Fibroblast of the aortic adventitia (primary cell): ENCODE measurements around the gene PGAP6. TPM values are rescaled to one million over a fixed set of nuclear protein-coding genes. Genes with fewer than 3 reads are reported as not detected.

Experiments
- DNase-seq: peaks from one replicate; pipeline ENCODE4 v3.0.0-alpha.2; 2010; ENCODE audit warnings: low read depth
- H3K4me3 ChIP-seq: 2 replicates; pipeline ENCODE4 v1.5.1; 2011; ENCODE audit warnings: low read depth, mild to moderate bottlenecking, control low read depth, low read length, moderate library complexity
- CTCF ChIP-seq: IDR thresholded peaks from 2 replicates; pipeline ENCODE4 v1.5.1; 2011; ENCODE audit warnings: mild to moderate bottlenecking, low read length, control low read depth, inconsistent platforms; ENCODE audit not compliant: insufficient read depth
- total RNA-seq: library from RNA; depleted of rRNA; stranded (reverse); fragments of >200 nt; gene quantifications from 2 replicates; pipeline ENCODE4 v1.2.3, GENCODE V29; 2012; ENCODE audit warnings: low replicate concordance

The PGAP6 gene
- total RNA-seq, 1 donor, result 51.2 TPM

- no peak overlapping the region for H3K4me3 ChIP-seq
- TF ChIP-seq CTCF, result no peak
- DNase-seq, result no peak
These were observed 28.9 kb upstream of the PGAP6 start for GRCh38 chr16:410516-411178.

- no peak for DNase-seq
- H3K4me3 ChIP-seq, result no peak overlapping the region
- TF ChIP-seq CTCF, result no peak
These were observed 25.5 kb upstream of the PGAP6 start for GRCh38 chr16:407253-407652.

GRCh38 chr16:405548-406506 is 24.0 kb upstream of the PGAP6 start:
- no peak for TF ChIP-seq CTCF
- DNase-seq, result no peak
- no peak overlapping the region for H3K4me3 ChIP-seq

DNA sequence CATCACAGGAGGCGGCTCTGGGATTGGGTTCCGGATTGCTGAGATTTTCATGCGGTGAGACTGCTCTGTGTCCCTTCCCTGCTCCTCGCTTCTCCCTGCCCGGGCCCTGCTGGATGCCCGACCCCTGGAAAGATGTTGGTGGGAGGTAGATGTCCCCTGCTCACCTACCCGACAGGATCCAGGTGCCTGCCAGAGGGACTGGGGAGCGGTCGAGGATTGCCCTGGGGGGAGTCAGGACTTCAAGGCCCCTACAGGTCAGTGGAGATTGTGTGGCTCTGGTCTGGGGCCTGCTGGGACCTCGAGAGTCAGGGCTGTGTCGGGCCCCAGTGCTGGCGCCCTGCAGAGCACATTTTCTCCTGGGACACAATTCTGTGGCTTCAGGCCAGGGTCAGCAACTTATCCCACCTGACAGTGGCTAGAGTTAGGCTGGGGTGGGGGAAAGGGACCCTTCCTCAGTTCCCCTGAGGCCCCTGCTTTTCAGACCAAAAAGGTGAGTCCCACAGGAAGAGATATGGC is 23.3 kb upstream of the PGAP6 start:
- TF ChIP-seq CTCF, result no peak
- H3K4me3 ChIP-seq, result no peak overlapping the region
- DNase-seq, result no peak

GRCh38 chr16:401468-402348 is 19.9 kb upstream of the PGAP6 start, which contains the start of gene DECR2:
TSS of gene DECR2 (plus strand) at chr16:401885. CDS start at chr16:401964, 79 bp downstream.
- peak; percentile 87 for DNase-seq
- peak within 1 kb of the TSS; percentile 87 for H3K4me3 ChIP-seq
- TF ChIP-seq CTCF, result peak; percentile 14

GRCh38 chr16:400061-400591 is 18.3 kb upstream of the PGAP6 start:
- TF ChIP-seq CTCF, result no peak
- DNase-seq, result no peak
- H3K4me3 ChIP-seq, result peak overlapping the region; percentile 87
